Ovary (tissue), 9 donors: ENCODE results near the gene PKMYT1. TPM values are rescaled to one million over a fixed set of nuclear protein-coding genes. Genes with fewer than 3 reads are reported as not detected.

ENCODE experiments used
- DNase-seq, 5 donors: peaks; one replicate each; pipeline ENCODE4 v3.0.0-alpha.2; 2019 to 2020
- H3K27ac ChIP-seq, 2 donors: fragments of 200-600 bp; one replicate each; pipeline versions ENCODE4 v1.5.1 to v1.8.0; 2019 to 2022
- H3K27me3 ChIP-seq: fragments of 200-600 bp; one replicate; pipeline ENCODE4 v1.8.0; 2022
- H3K36me3 ChIP-seq: fragments of 200-600 bp; sonication (generic); one replicate; pipeline ENCODE4 v1.5.1; 2019
- H3K4me1 ChIP-seq: one replicate; pipeline ENCODE4 v1.8.1; 2013; ENCODE audit warnings: mild to moderate bottlenecking, moderate library complexity; ENCODE audit not compliant: insufficient read depth
- H3K4me3 ChIP-seq: fragments of 200-600 bp; sonication (generic); one replicate; pipeline ENCODE4 v1.5.1; 2017
- H3K9me3 ChIP-seq, 2 donors: fragments of 200-600 bp in 1 of 2; sonication (generic) in 1 of 2; one replicate each; pipeline versions ENCODE4 v1.5.1 to v1.8.1; 2013 to 2019; ENCODE audit warnings: mild to moderate bottlenecking in 1 of 2, moderate library complexity in 1 of 2
- CTCF ChIP-seq, 3 donors: fragments of 450-650 bp in 2 of 3; fragments of 200-600 bp in 1 of 3; IDR thresholded peaks; one replicate each; pipeline versions ENCODE4 v1.5.1 to v1.8.0; 2016 to 2022; ENCODE audit warnings: antibody characterized with exemption in 3 of 3, mild to moderate bottlenecking in 1 of 3
- EP300 ChIP-seq: sonication (generic); formaldehyde crosslinking; IDR thresholded peaks from one replicate; pipeline ENCODE4 v1.6.1; 2017; ENCODE audit warnings: antibody characterized with exemption
- POLR2A ChIP-seq: fragments of 450-650 bp; IDR thresholded peaks from one replicate; pipeline ENCODE4 v1.6.1; 2017; ENCODE audit warnings: antibody characterized with exemption, mild to moderate bottlenecking, moderate library complexity
- WGBS, 3 donors: extraction: QIAGEN DNeasy Blood & Tissue Kit in 1 of 3; methylation state at CpG; one replicate each; pipeline versions ENCODE4 v1.1.5 to v1.1.7; 2013 to 2017; 5-methylcytosine and 5-hydroxymethylcytosine counted together
- intact Hi-C, 4 donors: fragments of 100-400 bp; cut with DNase I; formaldehyde crosslinking; loops; one replicate each; pipeline versions ENCODE4 v1.11.0 to v1.15.1; 2022 to 2023
- polyA plus RNA-seq, 2 donors: library from polyadenylated mRNA; stranded (reverse); fragments of 200-250 nt in 1 of 2; fragments of 350-450 nt in 1 of 2; fragmentation: Illumina TruSeq in 1 of 2; extraction: RNeasy Lipid Tissue Mini Kit (QIAGEN cat#74804) in 1 of 2; gene quantifications; one replicate each; pipeline ENCODE4 v1.2.3, GENCODE V29; 2013 to 2014
- total RNA-seq, 7 donors: library from RNA; depleted of rRNA in 2 of 7; stranded (reverse); fragments of >200 nt in 2 of 7; fragmentation: NEBNext Ultra II Directional in 3 of 7; extraction: Animal tissue kit (Norgen Biotek cat#: 25700) in 3 of 7; gene quantifications; one replicate each; pipeline versions ENCODE4 v1.1.0 to v1.2.4, GENCODE V29; 2016 to 2023
- donor health status: DM: no; HTN: no; CAD: no; lungs with moderate emphysema.
- donor health status: DM: no; HTN: no; CAD: no.
- donor health status: Bipolar disorder and iron deficiency.
- donor health status: DM: yes; HTN: yes; CAD: no.
- donor health status: DM: no; HTN: no; CAD: no.
- donor health status: DM: yes; HTN: yes; CAD: no.

Gene PKMYT1
- total and polyA plus RNA-seq, 9 donors: 0.23 to 2.6 (median 0.86) TPM; not detected in 3

DNA sequence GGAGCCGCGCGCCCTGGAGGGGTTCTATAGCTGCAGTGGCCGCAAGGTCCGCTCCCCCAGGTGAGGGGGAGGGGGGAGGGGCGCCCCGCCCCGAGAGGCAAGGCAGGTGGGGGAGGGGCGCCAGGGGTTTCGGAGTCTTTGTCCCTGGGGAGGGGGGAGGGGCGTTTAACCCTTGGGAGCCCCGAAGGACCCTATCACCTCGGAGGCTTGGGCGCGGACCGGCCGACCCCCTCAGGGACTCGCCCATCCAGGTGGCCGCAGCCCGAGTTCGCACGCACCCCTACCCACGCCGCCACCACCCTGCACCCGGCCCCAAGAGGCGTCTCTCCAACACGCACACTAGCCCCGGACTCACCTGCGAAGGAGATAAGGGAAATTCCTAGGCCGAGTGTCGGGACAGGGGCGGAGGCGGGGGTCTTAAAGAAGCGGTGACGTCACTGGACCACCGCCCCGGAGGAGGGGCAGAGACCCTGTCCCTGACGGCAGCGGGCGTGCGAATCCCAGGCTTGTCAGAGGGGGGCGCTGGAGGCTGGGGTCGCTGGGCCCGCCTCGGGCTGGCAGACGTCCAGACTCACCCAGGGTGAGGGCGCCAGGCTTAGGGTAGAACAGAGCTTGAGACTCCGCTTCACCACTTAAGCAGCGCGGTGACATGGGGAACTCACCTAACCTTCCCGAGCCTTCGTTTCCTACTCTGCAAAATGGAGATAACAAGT, 37.7 kb upstream of the PKMYT1 start, which contains the start of gene CLDN6:
Gene CLDN6 (minus strand): TSS at position 390 of the 713 bp plus-strand sequence. CDS start 2,162 bp downstream, outside the sequence.
- H3K36me3 ChIP-seq: no peaks in the 10 kb centered on the region
- no peaks in the 10 kb centered on the region for H3K9me3 ChIP-seq
- H3K4me1 ChIP-seq: peaks cover 15% of the 10 kb centered on the region
- DNase-seq: peak in 2 of 5 donors; percentile 41 to 52
- no peak for TF ChIP-seq CTCF (IDR thresholded peaks at IDR 0.05)
- TF ChIP-seq EP300: no peak
- TF ChIP-seq POLR2A: no peak
- no peak within 1 kb of the TSS for H3K4me3 ChIP-seq
- intact Hi-C loops: no loop called here
- WGBS, 3 donors: 3 to 4% (median 4%) methylated on average over 34 to 52 of the region's 52 CpGs
- H3K27ac ChIP-seq: no peak within 1 kb of the TSS
- no peaks in the 10 kb centered on the region for H3K27me3 ChIP-seq

GRCh38 chr16:3017344-3017743, 37.1 kb upstream of the PKMYT1 start:
- Histone ChIP-seq H3K36me3 (no peaks in the 10 kb centered on the region), H3K27me3 (no peaks in the 10 kb centered on the region)
- 40 to 49% (median 41%) methylated on average over 17 to 20 of the region's 20 CpGs for WGBS, 3 donors

GRCh38 chr16:3015865-3016521, 35.7 kb upstream of the PKMYT1 start:
- Histone ChIP-seq H3K36me3 (no peaks in the 10 kb centered on the region), H3K27me3 (no peaks in the 10 kb centered on the region), H3K4me1 (peaks cover 2% of the 10 kb centered on the region), H3K9me3 (no peaks in the 10 kb centered on the region), H3K27ac (no peak overlapping the region), H3K4me3 (no peak overlapping the region)
- TF ChIP-seq EP300 (no peak), CTCF (IDR thresholded peaks at IDR 0.05) (no peak), POLR2A (no peak)
- intact Hi-C loops: no loop called here
- 75 to 80% (median 76%) methylated on average over 13 of the region's 13 CpGs for WGBS, 3 donors
- no peak for DNase-seq

More at GRCh38 chr16:3017344-3017743, 37.1 kb upstream of the PKMYT1 start:
- Histone ChIP-seq H3K4me1 (peaks cover 13% of the 10 kb centered on the region), H3K4me3 (no peak overlapping the region), H3K27ac (no peak overlapping the region), H3K9me3 (no peaks in the 10 kb centered on the region)
- TF ChIP-seq CTCF (IDR thresholded peaks at IDR 0.05) (no peak), EP300 (no peak), POLR2A (no peak)
- intact Hi-C loops: no loop called here
- DNase-seq: no peak

DNA sequence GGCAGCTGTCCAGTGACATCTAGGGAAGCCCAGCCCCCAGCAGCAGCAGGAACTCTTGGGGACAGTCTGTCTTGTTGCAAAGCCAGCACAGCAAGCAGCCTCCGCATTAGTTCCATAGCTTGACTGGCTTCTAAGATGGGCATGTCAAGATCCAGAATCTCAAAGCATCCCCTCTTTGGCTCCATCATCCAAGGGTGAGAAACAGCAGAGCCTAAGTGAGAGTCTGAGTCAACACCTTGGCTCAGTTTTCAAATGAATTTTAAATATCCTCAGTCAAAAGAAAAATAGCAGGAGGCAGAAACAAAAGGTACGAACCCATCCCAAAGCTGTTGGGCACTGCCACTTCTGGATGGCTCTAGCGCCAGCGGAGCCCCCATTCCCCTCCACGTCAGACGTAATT, 34.7 kb upstream of the PKMYT1 start:
- Histone ChIP-seq H3K4me3 (no peak overlapping the region), H3K36me3 (no peaks in the 10 kb centered on the region), H3K9me3 (no peaks in the 10 kb centered on the region), H3K27ac (no peak overlapping the region), H3K27me3 (no peaks in the 10 kb centered on the region), H3K4me1 (peaks cover 1% of the 10 kb centered on the region)
- intact Hi-C loops: no loop called here
- TF ChIP-seq EP300 (no peak), POLR2A (no peak), CTCF (IDR thresholded peaks at IDR 0.05) (no peak)
- WGBS, 3 donors: 86 to 89% (median 86%) methylated on average over 6 of the region's 6 CpGs
- DNase-seq: no peak
